ENCODE results near the gene TEX44.
A peak's percentile ranks its signal among the peaks of the same experiment; 100 is the strongest.

The TEX44 gene

DNA sequence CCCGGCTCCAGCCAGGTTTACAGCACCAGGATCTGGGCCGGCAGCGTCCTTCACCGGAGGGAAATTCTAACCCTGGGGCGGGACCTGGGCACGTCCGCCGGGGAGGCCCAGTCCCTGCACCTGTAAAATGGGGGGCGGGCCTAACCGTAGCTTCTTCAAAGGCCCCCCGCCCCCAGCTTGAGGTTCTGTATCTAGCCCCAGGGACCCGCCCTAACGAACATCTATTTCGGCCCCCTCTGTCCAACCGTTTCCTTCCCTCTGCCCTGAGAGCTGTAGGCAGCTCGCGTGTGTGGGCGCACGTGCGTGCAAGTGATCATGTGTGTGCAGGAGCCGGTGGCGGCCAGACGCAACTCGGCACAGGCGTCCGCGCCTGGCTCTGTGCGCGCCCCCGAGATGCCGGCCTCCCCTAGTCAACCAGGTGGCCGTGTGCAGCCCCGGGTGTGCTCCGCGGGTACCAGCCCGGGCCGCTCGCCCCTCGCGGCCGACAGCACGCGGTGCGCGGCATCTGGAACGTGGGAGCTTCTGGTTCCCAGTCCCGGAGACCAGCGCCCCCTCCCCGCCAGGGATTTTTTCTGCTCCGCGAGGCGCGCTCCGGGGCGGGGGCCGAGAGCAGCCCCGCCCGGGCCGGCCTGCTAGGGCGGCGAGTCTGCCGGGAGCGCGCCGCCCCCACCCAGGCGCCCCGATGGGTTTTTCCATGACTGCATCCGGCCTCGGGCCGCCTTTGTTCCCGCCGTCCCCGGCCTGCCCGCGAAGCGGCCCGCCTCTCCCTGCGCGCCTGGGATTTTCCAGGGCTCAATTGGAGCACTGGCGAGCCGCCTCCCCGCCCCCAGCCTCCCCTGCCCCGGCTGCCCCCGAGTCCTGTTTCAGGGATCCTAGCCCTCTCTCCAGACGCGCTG, 21.2 kb downstream of the TEX44 start (continued):
- TF ChIP-seq, protein P1, sequence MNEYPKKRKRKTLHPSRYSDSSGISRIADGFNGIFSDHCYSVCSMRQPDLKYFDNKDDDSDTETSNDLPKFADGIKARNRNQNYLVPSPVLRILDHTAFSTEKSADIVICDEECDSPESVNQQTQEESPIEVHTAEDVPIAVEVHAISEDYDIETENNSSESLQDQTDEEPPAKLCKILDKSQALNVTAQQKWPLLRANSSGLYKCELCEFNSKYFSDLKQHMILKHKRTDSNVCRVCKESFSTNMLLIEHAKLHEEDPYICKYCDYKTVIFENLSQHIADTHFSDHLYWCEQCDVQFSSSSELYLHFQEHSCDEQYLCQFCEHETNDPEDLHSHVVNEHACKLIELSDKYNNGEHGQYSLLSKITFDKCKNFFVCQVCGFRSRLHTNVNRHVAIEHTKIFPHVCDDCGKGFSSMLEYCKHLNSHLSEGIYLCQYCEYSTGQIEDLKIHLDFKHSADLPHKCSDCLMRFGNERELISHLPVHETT (tag by site-specific recombination; IDR thresholded peaks at IDR 0.05), result no peak
- TF ChIP-seq ZNF473 (tag by site-specific recombination; IDR thresholded peaks at IDR 0.05), result no peak
- peak; percentile 60; the same call in 1 of the 2 replicates for TF ChIP-seq ZNF660 (tag by site-specific recombination; IDR thresholded peaks at IDR 0.05)
- no peak for TF ChIP-seq ZNF549 (tag by site-specific recombination; IDR thresholded peaks at IDR 0.05)
- TF ChIP-seq MZF1 (tag by site-specific recombination; IDR thresholded peaks at IDR 0.05; ENCODE audit: borderline replicate concordance), result no peak
- peak; percentile 69 for TF ChIP-seq ZNF501 (tag by site-specific recombination; IDR thresholded peaks at IDR 0.05)
- 0 out of 2 replicates have a peak, but pooled peaks have one; percentile 14 for TF ChIP-seq ZNF366 (tag by site-specific recombination; conservative IDR thresholded peaks at IDR 0.05)
- TF ChIP-seq, protein P2, sequence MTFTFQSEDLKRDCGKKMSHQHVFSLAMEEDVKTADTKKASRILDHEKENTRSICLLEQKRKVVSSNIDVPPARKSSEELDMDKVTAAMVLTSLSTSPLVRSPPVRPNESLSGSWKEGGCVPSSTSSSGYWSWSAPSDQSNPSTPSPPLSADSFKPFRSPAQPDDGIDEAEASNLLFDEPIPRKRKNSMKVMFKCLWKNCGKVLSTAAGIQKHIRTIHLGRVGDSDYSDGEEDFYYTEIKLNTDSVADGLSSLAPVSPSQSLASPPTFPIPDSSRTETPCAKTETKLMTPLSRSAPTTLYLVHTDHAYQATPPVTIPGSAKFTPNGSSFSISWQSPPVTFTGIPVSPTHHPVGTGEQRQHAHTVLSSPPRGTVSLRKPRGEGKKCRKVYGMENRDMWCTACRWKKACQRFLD (tag by site-specific recombination; IDR thresholded peaks at IDR 0.05), result no peak
- TF ChIP-seq, protein P3, sequence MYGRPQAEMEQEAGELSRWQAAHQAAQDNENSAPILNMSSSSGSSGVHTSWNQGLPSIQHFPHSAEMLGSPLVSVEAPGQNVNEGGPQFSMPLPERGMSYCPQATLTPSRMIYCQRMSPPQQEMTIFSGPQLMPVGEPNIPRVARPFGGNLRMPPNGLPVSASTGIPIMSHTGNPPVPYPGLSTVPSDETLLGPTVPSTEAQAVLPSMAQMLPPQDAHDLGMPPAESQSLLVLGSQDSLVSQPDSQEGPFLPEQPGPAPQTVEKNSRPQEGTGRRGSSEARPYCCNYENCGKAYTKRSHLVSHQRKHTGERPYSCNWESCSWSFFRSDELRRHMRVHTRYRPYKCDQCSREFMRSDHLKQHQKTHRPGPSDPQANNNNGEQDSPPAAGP (tag by site-specific recombination; IDR thresholded peaks at IDR 0.05), result peak; percentile 45; the same call in 1 of the 2 replicates
- TF ChIP-seq, protein P4, sequence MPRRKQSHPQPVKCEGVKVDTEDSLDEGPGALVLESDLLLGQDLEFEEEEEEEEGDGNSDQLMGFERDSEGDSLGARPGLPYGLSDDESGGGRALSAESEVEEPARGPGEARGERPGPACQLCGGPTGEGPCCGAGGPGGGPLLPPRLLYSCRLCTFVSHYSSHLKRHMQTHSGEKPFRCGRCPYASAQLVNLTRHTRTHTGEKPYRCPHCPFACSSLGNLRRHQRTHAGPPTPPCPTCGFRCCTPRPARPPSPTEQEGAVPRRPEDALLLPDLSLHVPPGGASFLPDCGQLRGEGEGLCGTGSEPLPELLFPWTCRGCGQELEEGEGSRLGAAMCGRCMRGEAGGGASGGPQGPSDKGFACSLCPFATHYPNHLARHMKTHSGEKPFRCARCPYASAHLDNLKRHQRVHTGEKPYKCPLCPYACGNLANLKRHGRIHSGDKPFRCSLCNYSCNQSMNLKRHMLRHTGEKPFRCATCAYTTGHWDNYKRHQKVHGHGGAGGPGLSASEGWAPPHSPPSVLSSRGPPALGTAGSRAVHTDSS (tag by site-specific recombination; IDR thresholded peaks at IDR 0.05), result no peak
- peak; percentile 58; the same call in 1 of the 2 replicates for TF ChIP-seq ZBTB8A (tag by site-specific recombination; IDR thresholded peaks at IDR 0.05)
- TF ChIP-seq, protein P5, sequence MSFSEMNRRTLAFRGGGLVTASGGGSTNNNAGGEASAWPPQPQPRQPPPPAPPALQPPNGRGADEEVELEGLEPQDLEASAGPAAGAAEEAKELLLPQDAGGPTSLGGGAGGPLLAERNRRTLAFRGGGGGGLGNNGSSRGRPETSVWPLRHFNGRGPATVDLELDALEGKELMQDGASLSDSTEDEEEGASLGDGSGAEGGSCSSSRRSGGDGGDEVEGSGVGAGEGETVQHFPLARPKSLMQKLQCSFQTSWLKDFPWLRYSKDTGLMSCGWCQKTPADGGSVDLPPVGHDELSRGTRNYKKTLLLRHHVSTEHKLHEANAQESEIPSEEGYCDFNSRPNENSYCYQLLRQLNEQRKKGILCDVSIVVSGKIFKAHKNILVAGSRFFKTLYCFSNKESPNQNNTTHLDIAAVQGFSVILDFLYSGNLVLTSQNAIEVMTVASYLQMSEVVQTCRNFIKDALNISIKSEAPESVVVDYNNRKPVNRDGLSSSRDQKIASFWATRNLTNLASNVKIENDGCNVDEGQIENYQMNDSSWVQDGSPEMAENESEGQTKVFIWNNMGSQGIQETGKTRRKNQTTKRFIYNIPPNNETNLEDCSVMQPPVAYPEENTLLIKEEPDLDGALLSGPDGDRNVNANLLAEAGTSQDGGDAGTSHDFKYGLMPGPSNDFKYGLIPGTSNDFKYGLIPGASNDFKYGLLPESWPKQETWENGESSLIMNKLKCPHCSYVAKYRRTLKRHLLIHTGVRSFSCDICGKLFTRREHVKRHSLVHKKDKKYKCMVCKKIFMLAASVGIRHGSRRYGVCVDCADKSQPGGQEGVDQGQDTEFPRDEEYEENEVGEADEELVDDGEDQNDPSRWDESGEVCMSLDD (tag by site-specific recombination; IDR thresholded peaks at IDR 0.05), result peak; percentile 56
- TF ChIP-seq, protein P6, sequence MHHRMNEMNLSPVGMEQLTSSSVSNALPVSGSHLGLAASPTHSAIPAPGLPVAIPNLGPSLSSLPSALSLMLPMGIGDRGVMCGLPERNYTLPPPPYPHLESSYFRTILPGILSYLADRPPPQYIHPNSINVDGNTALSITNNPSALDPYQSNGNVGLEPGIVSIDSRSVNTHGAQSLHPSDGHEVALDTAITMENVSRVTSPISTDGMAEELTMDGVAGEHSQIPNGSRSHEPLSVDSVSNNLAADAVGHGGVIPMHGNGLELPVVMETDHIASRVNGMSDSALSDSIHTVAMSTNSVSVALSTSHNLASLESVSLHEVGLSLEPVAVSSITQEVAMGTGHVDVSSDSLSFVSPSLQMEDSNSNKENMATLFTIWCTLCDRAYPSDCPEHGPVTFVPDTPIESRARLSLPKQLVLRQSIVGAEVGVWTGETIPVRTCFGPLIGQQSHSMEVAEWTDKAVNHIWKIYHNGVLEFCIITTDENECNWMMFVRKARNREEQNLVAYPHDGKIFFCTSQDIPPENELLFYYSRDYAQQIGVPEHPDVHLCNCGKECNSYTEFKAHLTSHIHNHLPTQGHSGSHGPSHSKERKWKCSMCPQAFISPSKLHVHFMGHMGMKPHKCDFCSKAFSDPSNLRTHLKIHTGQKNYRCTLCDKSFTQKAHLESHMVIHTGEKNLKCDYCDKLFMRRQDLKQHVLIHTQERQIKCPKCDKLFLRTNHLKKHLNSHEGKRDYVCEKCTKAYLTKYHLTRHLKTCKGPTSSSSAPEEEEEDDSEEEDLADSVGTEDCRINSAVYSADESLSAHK (tag by site-specific recombination; IDR thresholded peaks at IDR 0.05), result 0 out of 2 replicates have a peak, but pooled peaks have one; percentile 15
- TF ChIP-seq ZNF292 (tag by site-specific recombination; IDR thresholded peaks at IDR 0.05; ENCODE audit: borderline replicate concordance, low read depth), result no peak
- TF ChIP-seq TCF7L2 (IDR thresholded peaks at IDR 0.05; ENCODE audit: borderline replicate concordance, low read depth, low read length), result peak; percentile 18; the same call in 1 of the 2 replicates
- peak; percentile 78 for TF ChIP-seq ZSCAN30 (tag by site-specific recombination; IDR thresholded peaks at IDR 0.05)
- peak; percentile 87 for TF ChIP-seq GLIS2 (tag by site-specific recombination; IDR thresholded peaks at IDR 0.05)
- TF ChIP-seq GLIS1 (tag by site-specific recombination; IDR thresholded peaks at IDR 0.05), result peak; percentile 88
- TF ChIP-seq, protein P7, sequence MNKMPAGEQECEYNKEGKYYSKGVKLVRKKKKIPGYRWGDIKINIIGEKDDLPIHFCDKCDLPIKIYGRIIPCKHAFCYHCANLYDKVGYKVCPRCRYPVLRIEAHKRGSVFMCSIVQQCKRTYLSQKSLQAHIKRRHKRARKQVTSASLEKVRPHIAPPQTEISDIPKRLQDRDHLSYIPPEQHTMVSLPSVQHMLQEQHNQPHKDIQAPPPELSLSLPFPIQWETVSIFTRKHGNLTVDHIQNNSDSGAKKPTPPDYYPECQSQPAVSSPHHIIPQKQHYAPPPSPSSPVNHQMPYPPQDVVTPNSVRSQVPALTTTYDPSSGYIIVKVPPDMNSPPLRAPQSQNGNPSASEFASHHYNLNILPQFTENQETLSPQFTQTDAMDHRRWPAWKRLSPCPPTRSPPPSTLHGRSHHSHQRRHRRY (tag by site-specific recombination; IDR thresholded peaks at IDR 0.05), result no peak
- TF ChIP-seq OVOL3 (tag by site-specific recombination; IDR thresholded peaks at IDR 0.05), result 0 out of 2 replicates have a peak, but pooled peaks have one; percentile 10
- TF ChIP-seq, protein P8, sequence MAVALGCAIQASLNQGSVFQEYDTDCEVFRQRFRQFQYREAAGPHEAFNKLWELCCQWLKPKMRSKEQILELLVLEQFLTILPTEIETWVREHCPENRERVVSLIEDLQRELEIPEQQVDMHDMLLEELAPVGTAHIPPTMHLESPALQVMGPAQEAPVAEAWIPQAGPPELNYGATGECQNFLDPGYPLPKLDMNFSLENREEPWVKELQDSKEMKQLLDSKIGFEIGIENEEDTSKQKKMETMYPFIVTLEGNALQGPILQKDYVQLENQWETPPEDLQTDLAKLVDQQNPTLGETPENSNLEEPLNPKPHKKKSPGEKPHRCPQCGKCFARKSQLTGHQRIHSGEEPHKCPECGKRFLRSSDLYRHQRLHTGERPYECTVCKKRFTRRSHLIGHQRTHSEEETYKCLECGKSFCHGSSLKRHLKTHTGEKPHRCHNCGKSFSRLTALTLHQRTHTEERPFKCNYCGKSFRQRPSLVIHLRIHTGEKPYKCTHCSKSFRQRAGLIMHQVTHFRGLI (tag by site-specific recombination; IDR thresholded peaks at IDR 0.05), result peak; percentile 51; the same call in 1 of the 2 replicates
- peak; percentile 59; the same call in 1 of the 2 replicates for TF ChIP-seq ZBTB17 (tag by site-specific recombination; IDR thresholded peaks at IDR 0.05)
- peak; percentile 78 for TF ChIP-seq SP3 (tag by site-specific recombination; IDR thresholded peaks at IDR 0.05)
- TF ChIP-seq ZNF335 (tag by site-specific recombination; conservative IDR thresholded peaks at IDR 0.05), result peak; percentile 87
- TF ChIP-seq ZNF416 (tag by site-specific recombination; IDR thresholded peaks at IDR 0.05), result no peak
